HCT116 (cell line): Measurements from ENCODE around the gene ANKRD13D. TPM values are rescaled to one million over a fixed set of nuclear protein-coding genes. Genes with fewer than 3 reads are reported as not detected.

ENCODE experiments used
- ATAC-seq: fragments of 200-7000 bp; cut with Tn5 transposase; 2 replicates; pipeline ENCODE4 v1.9.1; 2020; ENCODE audit warnings: mild to moderate bottlenecking, moderate library complexity
- BruUV-seq: library from RNA; stranded (reverse); fragments of 400-500 nt; replicated peaks from 2 replicates; lab custom pipeline; 2021; lab: Mats Ljungman, UMichigan
- CTCF ChIA-PET: fragments of 300-600 bp; sonication (Branson Sonifier 250); formaldehyde crosslinking; loops from one replicate; lab custom pipeline; 2021; ENCODE audit warnings: antibody characterized with exemption; lab: Charles Lee
- POLR2A ChIA-PET: fragments of 300-600, 350-600 bp; sonication (Branson Sonifier 250); formaldehyde crosslinking; loops from one replicate; lab custom pipeline; 2021; ENCODE audit warnings: antibody characterized with exemption; lab: Charles Lee
- RAD21 ChIA-PET, 2 experiments: fragments of 300-600 bp; sonication (Branson Sonifier 250); formaldehyde crosslinking; loops; one replicate each; lab custom pipeline; 2023; ENCODE audit warnings: low total read pairs in 2 of 2; ENCODE audit not compliant: uncharacterized antibody in 2 of 2, unreplicated experiment in 2 of 2, low non-redundant PET in 1 of 2; lab: Charles Lee
- DNase-seq: peaks from one replicate; pipeline ENCODE4 v3.0.0-alpha.2; 2010; ENCODE audit warnings: low read depth, low spot score
- H2AFZ ChIP-seq: fragments of 200-600 bp; shearing (Covaris generic), sonication (generic); 2 replicates; pipeline ENCODE4 v1.6.1; 2017; ENCODE audit warnings: low read depth, mixed run types, mixed read lengths, antibody characterized with exemption, low read length; ENCODE audit not compliant: poor library complexity, severe bottlenecking
- H3K27ac ChIP-seq: 2 replicates; pipeline ENCODE4 v1.5.1; 2012; ENCODE audit warnings: low read depth, low read length
- H3K27me3 ChIP-seq: fragments of 200-600 bp; sonication (generic); 2 replicates; pipeline ENCODE4 v1.6.1; 2016; ENCODE audit warnings: mixed run types, low read length, mixed read lengths; ENCODE audit not compliant: insufficient read depth
- H3K36me3 ChIP-seq, 2 experiments: fragments of 200-500 bp in 1 of 2; fragments of 200-600 bp in 1 of 2; sonication (Bioruptor generic) in 1 of 2; sonication (generic) in 1 of 2; 2 replicates each; pipeline versions ENCODE4 v1.5.1 to v1.6.1; 2014 to 2016; ENCODE audit warnings: low read length in 2 of 2, inconsistent platforms in 1 of 2, mixed read lengths in 1 of 2, mixed run types in 1 of 2; ENCODE audit not compliant: insufficient read depth in 2 of 2, control insufficient read depth in 1 of 2
- H3K4me1 ChIP-seq, 2 experiments: fragments of 200-600 bp in 1 of 2; sonication (generic) in 1 of 2; 2 replicates each; pipeline versions ENCODE4 v1.5.1 to v1.6.1; 2012 to 2017; ENCODE audit warnings: low read length in 2 of 2, inconsistent platforms in 1 of 2, mild to moderate bottlenecking in 1 of 2, mixed read lengths in 1 of 2, mixed run types in 1 of 2, moderate library complexity in 1 of 2; ENCODE audit not compliant: insufficient read depth in 2 of 2, control insufficient read depth in 1 of 2
- H3K4me2 ChIP-seq: fragments of 200-600 bp; sonication (generic); 2 replicates; pipeline ENCODE4 v1.6.1; 2017; ENCODE audit warnings: mixed run types, low read length, mixed read lengths
- H3K4me3 ChIP-seq, 2 experiments: fragments of 200-600 bp in 1 of 2; sonication (generic) in 1 of 2; replicated peaks in 1 of 2; 2 replicates each; pipeline ENCODE4 v1.5.1; 2011 to 2016; ENCODE audit warnings: low read length in 2 of 2, control low read depth in 1 of 2, low read depth in 1 of 2, mild to moderate bottlenecking in 1 of 2, mixed read lengths in 1 of 2, mixed run types in 1 of 2
- H3K79me2 ChIP-seq: fragments of 200-600 bp; sonication (generic); 2 replicates; pipeline ENCODE4 v1.6.1; 2017; ENCODE audit warnings: mild to moderate bottlenecking, mixed run types, low read length, moderate library complexity, mixed read lengths; ENCODE audit not compliant: insufficient read depth
- H3K9ac ChIP-seq: fragments of 200-600 bp; sonication (generic); 2 replicates; pipeline ENCODE4 v1.6.1; 2016; ENCODE audit warnings: low read length, mixed read lengths
- H3K9me2 ChIP-seq: fragments of 200-600 bp; sonication (generic), shearing (Covaris generic); 2 replicates; pipeline ENCODE4 v1.6.1; 2017; ENCODE audit warnings: mixed run types, mild to moderate bottlenecking, moderate library complexity; ENCODE audit not compliant: insufficient read depth
- H3K9me3 ChIP-seq, 2 experiments: fragments of 200-500 bp in 1 of 2; fragments of 200-600 bp in 1 of 2; sonication (Bioruptor generic) in 1 of 2; sonication (generic) in 1 of 2; 2 replicates each; pipeline ENCODE4 v1.6.1; 2014 to 2017; ENCODE audit warnings: low read length in 2 of 2, mixed read lengths in 2 of 2, inconsistent platforms in 1 of 2, low read depth in 1 of 2, mild to moderate bottlenecking in 1 of 2, mixed run types in 1 of 2, moderate library complexity in 1 of 2; ENCODE audit not compliant: control insufficient read depth in 1 of 2, insufficient read depth in 1 of 2
- H4K20me1 ChIP-seq: fragments of 200-600 bp; sonication (generic), shearing (Covaris generic); 2 replicates; pipeline ENCODE4 v1.6.1; 2017; ENCODE audit warnings: mixed run types, mild to moderate bottlenecking, moderate library complexity; ENCODE audit not compliant: insufficient read depth
- CBX3 ChIP-seq: IDR thresholded peaks from 2 replicates; pipeline ENCODE4 v1.6.1; 2012; ENCODE audit warnings: low read depth
- POLR2AphosphoS5 ChIP-seq: IDR thresholded peaks from 2 replicates; pipeline ENCODE4 v1.6.1; 2011; ENCODE audit warnings: mild to moderate bottlenecking, low read depth, low read length, moderate library complexity
- SIN3A ChIP-seq: IDR thresholded peaks from 2 replicates; pipeline ENCODE4 v1.6.1; 2012; ENCODE audit warnings: low read depth
- SP1 ChIP-seq: IDR thresholded peaks from 2 replicates; pipeline ENCODE4 v1.6.1; 2012; ENCODE audit warnings: low read depth
- TCF7L2 ChIP-seq: IDR thresholded peaks from 2 replicates; pipeline ENCODE4 v1.7.0; 2011; ENCODE audit warnings: borderline replicate concordance, inconsistent platforms; ENCODE audit not compliant: insufficient read depth, insufficient read length; ENCODE audit errors: extremely low read depth
- YY1 ChIP-seq: IDR thresholded peaks from 2 replicates; pipeline ENCODE4 v1.6.1; 2011; ENCODE audit warnings: low read length, low read depth, moderate library complexity, mild to moderate bottlenecking; ENCODE audit not compliant: insufficient replicate concordance; ENCODE audit errors: extremely low read depth
- ZBTB33 ChIP-seq: IDR thresholded peaks from 2 replicates; pipeline ENCODE4 v1.6.1; 2011; ENCODE audit warnings: mild to moderate bottlenecking, low read length, moderate library complexity; ENCODE audit not compliant: insufficient replicate concordance; ENCODE audit errors: extremely low read depth
- intact Hi-C: fragments of 100-400 bp; cut with micrococcal nuclease; formaldehyde crosslinking; loops from 2 replicates; pipeline ENCODE4 v1.10.0; 2022
- total RNA-seq: library from RNA; stranded (reverse); gene quantifications from one replicate; pipeline ENCODE4 v1.2.1, GENCODE V29; 2021; ENCODE audit not compliant: unreplicated experiment
- TF ChIP-seq, protein P1 (sequence below), 3 experiments: fragments of 200-600 bp in 1 of 3; sonication (generic) in 1 of 3; IDR thresholded peaks in 2 of 3; conservative IDR thresholded peaks in 1 of 3; 2 replicates each; pipeline ENCODE4 v1.5.1; 2012 to 2017; ENCODE audit warnings: low read depth in 2 of 3, low read length in 2 of 3, antibody characterized with exemption in 1 of 3, borderline replicate concordance in 1 of 3, control low read depth in 1 of 3, mild to moderate bottlenecking in 1 of 3, mixed read lengths in 1 of 3, mixed run types in 1 of 3, moderate library complexity in 1 of 3; ENCODE audit not compliant: insufficient read depth in 1 of 3
- TF ChIP-seq, protein P2 (sequence below): IDR thresholded peaks from 2 replicates; pipeline ENCODE4 v1.6.1; 2012
- TF ChIP-seq, protein P3 (sequence below): IDR thresholded peaks from 2 replicates; pipeline ENCODE4 v1.6.1; 2012

The ANKRD13D gene
- total RNA-seq, 1 experiment from 2014 or later, result 61.1 TPM

DNA sequence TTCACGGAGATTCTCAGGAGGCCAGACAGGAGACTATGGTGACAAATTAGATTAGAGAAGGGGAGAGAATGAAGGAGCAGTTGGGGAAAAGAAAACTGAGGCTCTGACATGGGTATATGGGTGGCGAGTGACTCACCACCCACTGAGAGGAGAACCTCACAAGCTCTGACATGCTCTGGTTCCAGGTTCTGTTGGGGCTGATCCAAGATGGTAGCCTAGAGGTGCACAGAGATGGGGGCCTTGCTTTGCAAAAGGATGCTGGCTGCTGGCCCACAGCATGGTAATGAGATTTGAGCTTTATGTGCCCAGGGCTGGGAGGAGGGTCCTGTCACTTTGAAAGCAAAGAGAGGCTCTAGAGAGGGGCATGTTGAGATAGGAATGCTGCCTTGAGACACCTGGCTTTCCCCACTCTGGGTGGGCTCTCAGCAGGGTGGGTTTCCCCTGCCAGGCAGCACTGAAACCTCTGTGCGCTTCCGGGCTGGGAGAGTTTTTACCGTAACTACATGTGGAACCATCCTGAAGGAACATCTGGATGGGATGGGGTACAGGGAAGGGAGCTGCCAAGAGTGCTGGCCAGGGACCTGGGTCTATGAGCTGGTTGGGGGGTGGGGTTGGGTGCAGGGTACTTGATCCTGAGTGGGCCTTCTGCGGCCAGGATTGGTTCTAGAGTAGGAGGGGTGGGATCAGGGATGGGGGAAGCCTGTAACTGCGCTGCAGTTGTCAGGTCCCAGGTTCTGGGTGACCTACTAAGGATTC is 24.0 kb upstream of the ANKRD13D start:
- POLR2A ChIA-PET, result interaction anchor here (1.8 kb wide), 1 partner anchor 52 kb away, joined by 5 read pairs; no protein-coding TSS in a partner anchor
- intact Hi-C loops, result no loop called here
- RAD21 ChIA-PET, result no interaction called here
- Histone ChIP-seq H3K9ac (no peak overlapping the region), H3K9me2 (no peaks in the 10 kb centered on the region), H3K4me2 (no peak overlapping the region), H3K27ac (no peak overlapping the region), H3K79me2 (peaks cover 35% of the 10 kb centered on the region), H4K20me1 (no peaks in the 10 kb centered on the region), H3K9me3 (no peaks in the 10 kb centered on the region), H3K4me3 (no peak overlapping the region), H3K27me3 (no peaks in the 10 kb centered on the region), H3K4me1 (peaks cover 14 to 47% of the 10 kb centered on the region in 2 experiments; a peak in 3 of 4 replicates), H3K36me3 (peaks cover 2 to 15% of the 10 kb centered on the region in 2 experiments; a peak in 1 of 4 replicates), H2AFZ (no peak overlapping the region)
- no peak for DNase-seq
- ATAC-seq, result no peak
- no peak for TF ChIP-seq POLR2AphosphoS5
- TF ChIP-seq TCF7L2, result no peak
- no peak for TF ChIP-seq ZBTB33
- no peak for TF ChIP-seq SP1
- no peak for TF ChIP-seq SIN3A
- TF ChIP-seq, protein P1, sequence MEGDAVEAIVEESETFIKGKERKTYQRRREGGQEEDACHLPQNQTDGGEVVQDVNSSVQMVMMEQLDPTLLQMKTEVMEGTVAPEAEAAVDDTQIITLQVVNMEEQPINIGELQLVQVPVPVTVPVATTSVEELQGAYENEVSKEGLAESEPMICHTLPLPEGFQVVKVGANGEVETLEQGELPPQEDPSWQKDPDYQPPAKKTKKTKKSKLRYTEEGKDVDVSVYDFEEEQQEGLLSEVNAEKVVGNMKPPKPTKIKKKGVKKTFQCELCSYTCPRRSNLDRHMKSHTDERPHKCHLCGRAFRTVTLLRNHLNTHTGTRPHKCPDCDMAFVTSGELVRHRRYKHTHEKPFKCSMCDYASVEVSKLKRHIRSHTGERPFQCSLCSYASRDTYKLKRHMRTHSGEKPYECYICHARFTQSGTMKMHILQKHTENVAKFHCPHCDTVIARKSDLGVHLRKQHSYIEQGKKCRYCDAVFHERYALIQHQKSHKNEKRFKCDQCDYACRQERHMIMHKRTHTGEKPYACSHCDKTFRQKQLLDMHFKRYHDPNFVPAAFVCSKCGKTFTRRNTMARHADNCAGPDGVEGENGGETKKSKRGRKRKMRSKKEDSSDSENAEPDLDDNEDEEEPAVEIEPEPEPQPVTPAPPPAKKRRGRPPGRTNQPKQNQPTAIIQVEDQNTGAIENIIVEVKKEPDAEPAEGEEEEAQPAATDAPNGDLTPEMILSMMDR (IDR thresholded peaks at IDR 0.05 in 2 of 3, conservative IDR thresholded peaks at IDR 0.05 in 1 of 3; ENCODE audit: borderline replicate concordance in 1 of 3, insufficient read depth in 1 of 3, low read depth in 2 of 3, low read length in 2 of 3), result no peak
- TF ChIP-seq, protein P2, sequence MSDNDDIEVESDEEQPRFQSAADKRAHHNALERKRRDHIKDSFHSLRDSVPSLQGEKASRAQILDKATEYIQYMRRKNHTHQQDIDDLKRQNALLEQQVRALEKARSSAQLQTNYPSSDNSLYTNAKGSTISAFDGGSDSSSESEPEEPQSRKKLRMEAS, result no peak
- TF ChIP-seq YY1, result no peak
- TF ChIP-seq, protein P3, sequence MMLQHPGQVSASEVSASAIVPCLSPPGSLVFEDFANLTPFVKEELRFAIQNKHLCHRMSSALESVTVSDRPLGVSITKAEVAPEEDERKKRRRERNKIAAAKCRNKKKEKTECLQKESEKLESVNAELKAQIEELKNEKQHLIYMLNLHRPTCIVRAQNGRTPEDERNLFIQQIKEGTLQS, result no peak
- TF ChIP-seq CBX3, result no peak
- CTCF ChIA-PET, result interaction anchor here (1.7 to 4.2 kb wide), 2 partner anchors 52 to 117 kb away, joined by 5 to 60 read pairs; no protein-coding TSS in a partner anchor
- no TSS peak for BruUV-seq
